ENCODE measurements around the gene OGFOD3.

The OGFOD3 gene

DNA sequence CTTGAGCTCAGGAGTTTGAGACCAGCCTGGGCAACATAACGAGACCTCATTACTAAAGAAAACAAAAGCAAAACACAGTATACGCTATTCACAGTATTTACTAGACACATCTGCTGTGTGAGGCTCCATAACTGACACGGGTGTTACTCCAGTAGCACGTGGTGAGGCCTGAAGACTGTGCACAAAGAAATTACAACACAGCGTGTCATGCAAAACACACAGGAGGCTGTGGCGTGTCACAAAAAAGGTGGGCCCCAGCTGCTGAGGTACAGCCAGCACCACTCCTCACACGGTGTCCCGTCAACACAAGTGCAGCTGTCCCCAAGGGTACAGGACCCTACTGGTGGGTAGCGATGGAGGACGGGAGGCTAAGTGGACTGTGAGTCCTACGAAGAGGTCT lies 29.5 kb upstream of the OGFOD3 start:
- DNase-seq (ENCODE audit: extremely low read depth in 1 of 2, low read depth in 1 of 2), result no peak

DNA sequence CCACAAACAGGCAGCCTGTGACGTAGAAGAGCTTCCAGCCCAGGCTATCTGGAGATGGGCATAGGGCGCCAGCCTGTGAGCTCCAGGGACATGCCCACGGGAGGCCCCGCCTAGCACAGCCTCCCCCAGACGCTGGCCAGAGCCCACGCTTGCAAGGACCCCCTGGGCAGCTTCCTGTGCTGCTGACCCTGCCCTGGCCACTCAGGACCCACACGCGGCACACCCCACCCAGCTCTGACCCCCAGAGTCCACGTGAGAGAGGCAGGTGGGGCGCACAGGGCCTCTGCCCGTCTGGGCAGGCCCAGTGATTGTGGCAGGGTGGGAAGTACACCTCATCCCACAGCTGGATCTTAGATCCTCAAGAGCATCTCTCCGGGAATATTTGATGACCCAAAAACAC lies 28.3 kb upstream of the OGFOD3 start:
- DNase-seq (ENCODE audit: extremely low read depth in 1 of 2, low read depth in 1 of 2), result no peak

DNA sequence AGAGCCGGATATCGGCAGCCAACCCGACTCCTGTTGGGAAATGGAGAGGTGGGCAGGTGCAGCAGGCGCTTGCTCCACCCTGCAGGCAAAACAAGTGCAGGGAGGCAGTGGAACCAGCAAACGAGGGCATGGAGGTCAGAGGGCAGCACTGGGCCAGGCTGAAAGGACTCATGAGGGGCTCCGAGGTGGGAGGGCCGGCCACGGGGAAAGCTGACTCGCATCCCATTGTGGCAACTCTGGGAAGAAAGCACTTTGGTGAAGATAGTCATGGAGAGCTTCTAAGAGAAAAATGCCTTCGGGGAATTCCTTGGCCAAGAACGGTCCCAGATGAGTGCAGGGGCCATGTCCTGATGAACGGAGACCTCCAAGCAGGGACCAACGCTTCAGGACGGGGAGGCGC lies 27.7 kb upstream of the OGFOD3 start:
- DNase-seq (ENCODE audit: extremely low read depth in 1 of 2, low read depth in 1 of 2), result no peak

DNA sequence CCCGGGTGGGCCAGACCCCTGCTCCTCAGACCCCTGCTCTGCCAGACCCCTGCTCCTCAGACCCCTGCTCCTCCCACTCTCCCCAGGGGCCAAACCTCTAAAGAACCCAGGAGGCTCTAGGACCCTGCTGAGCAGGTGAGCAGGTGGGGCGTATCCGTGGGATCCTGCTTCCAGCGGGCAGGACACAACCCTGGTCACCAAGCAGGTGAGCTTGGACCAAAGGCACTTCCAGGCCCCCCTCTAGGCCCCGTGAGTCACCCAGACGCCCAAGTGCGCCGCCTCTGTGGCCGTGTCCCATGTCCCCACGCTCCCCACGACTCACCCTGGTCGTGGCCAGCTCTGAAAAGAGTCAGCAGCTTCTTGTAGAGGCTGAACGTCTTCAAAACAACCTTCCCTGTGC lies 27.2 kb upstream of the OGFOD3 start:
- DNase-seq (ENCODE audit: extremely low read depth in 1 of 2, low read depth in 1 of 2), result no peak

DNA sequence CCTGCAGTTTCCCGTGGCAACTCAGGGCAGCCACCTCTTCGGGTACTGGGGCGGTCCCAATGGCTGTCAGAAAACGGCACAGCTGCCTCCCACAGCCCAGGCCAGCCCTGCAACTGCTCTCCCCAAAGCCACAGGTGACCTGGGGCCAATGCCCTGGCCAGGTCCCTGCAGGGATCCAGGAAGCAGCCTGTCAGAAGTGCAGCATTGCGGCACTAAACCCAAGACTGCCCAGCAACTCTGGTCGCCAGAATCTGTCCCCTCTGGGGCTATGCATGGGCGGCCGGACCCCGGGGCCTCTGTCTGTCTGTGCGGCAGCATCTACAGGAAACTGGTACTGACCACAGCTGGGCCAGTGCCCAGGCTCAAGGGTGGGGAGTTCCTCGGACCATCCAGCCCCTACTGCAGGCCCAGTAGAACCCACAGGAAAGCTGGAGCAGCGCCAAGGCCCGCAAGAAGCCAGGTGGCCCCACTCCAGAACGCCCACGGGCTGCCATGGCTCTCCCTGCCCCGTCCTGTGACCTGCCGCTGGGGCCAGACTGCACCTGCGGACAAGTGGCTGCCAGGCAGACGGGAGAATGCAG lies 26.6 kb upstream of the OGFOD3 start:
- no peak for DNase-seq (ENCODE audit: extremely low read depth in 1 of 2, low read depth in 1 of 2)

DNA sequence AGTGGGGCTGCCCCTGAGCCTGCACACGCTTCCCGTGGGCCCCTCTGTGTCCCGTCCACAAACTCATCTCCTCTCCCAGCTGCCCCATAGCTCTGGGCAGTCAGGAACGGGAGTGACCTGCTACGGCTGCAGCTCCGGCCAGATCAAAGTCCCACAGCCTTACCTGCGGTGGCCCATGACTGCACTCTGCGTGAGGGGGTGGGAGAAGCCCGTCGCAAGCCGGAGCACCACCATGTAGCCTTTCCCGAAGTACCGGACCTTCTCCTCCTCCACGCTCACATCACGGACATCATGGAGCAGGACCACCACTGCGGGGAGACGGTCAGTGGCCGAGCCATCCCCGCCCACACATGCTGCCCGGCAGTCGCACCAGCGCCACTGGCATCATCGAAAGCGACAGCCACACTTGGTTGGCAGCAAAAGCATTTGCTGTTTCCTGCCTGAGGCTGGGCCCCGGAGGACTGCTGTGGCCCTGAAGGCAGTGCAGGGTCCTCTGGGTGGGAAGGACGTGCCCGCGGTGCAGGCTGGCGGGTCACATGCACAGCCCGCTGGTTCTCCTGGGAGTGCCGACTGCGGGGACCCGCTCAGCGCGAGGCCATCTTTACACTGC lies 26.0 kb upstream of the OGFOD3 start:
- DNase-seq (ENCODE audit: extremely low read depth in 1 of 2, low read depth in 1 of 2), result no peak

DNA sequence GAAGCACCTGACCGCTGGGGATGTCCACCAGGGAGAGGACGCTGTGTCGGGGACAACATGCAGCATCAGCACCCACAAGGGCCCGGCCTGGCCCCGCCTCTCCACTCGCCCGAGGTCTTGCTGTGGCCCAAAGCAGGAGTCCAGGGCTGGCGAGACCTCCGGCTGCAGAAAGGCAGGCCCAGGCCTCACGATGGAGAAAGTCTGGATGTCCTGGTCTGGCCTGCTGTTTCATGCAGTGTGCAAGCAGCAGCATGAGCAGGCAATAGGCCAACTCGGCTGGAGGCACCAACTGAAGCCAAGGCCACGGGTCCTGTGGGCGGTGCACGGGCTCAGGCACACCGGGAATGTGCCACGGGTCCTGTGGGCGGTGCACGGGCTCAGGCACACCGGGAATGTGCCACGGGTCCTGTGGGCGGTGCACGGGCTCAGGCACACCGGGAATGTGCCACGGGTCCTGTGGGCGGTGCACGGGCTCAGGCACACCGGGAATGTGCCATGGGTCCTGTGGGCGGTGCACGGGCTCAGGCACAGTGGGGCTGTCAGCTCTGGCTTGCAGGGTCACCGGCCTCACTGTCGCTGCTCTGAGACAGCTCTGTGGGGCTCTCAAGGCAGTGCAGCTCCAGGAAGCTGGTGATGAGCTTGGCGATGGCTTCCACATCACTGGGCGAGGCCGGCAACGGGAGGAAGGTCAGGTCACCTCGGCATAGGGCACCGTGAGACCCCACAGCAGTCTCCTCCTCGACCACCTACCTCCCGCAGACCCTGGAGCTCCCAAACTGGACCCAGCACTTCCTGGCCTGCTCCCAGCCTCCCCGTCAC lies 25.3 kb upstream of the OGFOD3 start:
- no peak for DNase-seq (ENCODE audit: extremely low read depth in 1 of 2, low read depth in 1 of 2)

DNA sequence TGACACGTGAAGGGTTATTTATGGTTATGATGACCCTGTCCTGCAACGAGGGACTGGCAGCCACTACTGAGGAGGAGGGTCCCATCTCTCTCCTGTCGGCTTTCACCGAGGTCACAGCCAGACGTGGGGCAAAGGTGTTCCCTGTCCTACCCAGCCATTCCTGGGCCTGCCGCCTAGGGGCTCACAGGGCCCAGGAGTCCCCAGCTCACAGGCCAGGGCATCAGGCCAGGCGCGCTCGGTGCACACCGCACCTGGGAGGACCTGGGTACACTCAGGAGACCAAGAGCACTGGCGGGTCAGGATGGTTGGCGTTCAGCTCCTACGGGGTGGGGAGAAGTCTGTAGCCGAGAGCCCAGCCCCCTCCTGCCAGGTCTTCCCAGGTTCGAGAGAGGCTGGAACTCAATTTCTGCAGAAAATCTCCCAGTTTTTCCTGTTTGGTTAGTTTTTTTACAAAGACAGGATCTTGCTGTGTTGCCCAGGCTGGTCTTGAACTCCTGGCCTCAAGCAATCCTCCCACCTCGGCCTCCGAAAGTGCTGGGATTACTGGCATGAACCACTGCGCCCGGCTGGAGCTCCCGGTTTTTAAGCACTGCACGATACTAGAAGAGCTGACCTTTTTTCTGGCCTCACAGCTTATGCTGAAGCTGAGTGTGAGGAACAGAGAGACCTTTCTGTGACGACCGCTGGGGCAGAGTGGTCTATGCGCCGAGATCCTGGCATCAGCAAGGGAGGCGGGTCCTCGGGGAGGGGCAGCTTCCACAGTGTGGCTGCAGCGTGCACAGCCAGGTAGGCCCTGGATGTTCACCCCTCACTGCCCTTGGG lies 24.5 kb upstream of the OGFOD3 start:
- no peak for DNase-seq (ENCODE audit: extremely low read depth in 1 of 2, low read depth in 1 of 2)

DNA sequence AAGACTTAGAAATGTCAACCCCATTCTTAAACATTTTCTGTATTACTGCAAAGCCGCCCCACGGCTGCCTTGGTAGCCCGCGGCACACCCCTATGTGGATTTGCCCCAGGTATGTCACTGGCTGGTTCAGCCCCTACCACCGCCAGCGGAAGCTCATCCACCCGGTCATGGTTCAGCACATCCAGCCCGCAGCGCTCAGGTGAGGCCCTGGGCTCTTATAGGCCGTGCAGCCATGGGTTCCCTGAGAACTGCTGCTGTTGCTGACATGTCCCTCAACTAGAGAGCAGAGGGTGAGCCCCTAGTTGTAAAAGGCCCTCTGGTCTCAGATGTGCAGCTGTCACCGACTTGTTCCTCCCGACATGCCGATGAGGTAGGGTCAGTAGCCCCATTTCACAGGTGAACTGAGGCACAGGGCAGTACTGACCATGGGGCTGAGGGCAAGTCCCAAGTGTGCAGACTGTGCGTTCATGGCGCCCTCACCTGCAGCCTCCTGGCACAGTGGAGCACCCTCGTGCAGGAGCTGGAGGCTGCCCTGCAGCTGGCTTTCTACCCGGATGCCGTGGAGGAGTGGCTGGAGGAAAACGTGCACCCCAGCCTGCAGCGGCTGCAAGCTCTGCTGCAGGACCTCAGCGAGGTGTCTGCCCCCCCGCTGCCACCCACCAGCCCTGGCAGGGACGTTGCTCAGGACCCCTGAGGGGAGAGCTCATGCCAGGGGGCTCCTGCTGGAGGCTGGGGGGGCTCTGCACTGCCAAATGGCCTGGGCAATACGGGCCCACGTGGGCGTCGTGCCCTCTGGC lies 23.5 kb upstream of the OGFOD3 start:
- no peak for DNase-seq (ENCODE audit: extremely low read depth in 1 of 2, low read depth in 1 of 2)

DNA sequence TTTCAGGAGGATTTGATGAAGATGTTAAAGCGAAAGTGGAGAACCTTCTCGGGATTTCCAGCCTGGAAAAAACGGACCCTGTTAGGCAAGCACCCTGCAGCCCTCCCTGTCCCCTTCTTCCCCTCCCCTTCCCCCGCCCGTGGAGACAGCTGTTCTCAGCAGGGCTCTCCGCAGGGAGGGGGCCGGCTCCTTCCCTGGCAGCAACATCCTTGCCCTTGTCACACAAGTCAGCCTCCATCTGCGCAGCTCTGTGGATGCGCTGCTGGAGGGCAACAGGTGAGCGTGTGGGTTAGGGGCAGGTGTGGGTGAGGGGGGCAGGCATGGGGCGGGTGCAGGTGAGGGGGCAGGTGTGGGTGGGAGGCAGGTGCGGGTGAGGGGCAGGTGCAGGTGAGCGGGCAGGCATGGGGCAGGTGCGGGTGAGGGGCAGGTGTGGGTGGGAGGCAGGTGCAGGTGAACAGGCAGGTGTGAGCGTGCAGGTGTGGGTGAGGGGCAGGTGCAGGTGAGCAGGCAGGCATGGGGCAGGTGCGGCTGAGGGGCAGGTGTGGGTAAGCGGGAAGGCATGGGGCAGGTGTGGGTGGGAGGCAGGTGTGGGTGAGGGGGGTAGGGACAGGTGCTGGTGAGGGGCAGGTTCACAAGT lies 22.7 kb upstream of the OGFOD3 start:
- DNase-seq (ENCODE audit: extremely low read depth in 1 of 2, low read depth in 1 of 2), result no peak

DNA sequence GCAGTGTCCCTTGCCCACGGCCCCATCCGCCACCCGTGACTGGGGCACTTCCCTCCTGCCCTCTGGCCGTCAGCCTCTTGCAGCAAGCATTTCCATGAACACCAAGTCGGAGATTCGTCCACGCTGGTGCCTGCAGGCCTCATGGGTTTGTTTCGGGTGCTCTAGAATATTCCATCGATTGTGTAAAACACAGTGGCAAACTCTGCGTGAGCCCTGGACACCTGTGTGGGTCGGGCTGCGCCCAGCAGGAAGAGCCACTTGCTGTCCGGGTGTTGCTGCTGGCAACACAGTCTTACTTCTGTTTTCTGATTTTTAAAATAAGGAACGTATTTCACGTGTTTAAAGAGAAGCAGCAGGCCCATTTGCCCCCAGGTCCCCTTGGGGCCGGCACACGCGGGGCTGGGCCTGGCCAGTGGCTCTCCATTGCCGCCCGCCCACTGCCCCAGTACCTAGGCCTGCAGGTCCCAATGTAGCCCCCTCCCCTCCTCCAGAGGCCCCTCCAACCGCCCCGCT lies 22.1 kb upstream of the OGFOD3 start:
- DNase-seq (ENCODE audit: extremely low read depth in 1 of 2, low read depth in 1 of 2), result no peak

DNA sequence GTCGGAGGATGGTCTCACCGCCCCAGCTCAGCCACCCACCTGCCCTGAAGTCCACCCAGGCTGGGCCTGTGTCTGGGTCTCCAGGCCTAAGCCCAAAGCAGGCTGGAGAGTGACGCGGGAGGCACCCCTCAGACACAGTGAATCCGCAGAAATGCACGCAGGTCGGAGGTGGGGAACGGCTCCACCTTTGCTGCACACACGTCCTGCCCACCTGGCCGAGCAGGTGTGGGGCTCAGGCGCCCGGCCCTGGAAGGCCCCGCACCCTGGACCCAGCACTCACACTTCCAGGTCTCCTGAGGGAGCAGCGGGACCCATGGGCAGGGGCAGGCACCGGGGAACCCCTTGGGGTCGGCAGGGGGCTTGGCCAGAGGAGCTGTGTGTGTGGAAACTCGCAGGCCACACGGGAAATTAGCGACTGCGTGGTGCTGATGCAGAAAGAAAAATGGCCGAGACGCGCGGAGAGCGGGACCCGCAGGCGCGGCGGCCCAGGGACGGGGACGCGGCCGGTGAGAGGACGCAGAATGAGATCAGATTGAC lies 21.5 kb upstream of the OGFOD3 start:
- DNase-seq (ENCODE audit: extremely low read depth in 1 of 2, low read depth in 1 of 2), result no peak

DNA sequence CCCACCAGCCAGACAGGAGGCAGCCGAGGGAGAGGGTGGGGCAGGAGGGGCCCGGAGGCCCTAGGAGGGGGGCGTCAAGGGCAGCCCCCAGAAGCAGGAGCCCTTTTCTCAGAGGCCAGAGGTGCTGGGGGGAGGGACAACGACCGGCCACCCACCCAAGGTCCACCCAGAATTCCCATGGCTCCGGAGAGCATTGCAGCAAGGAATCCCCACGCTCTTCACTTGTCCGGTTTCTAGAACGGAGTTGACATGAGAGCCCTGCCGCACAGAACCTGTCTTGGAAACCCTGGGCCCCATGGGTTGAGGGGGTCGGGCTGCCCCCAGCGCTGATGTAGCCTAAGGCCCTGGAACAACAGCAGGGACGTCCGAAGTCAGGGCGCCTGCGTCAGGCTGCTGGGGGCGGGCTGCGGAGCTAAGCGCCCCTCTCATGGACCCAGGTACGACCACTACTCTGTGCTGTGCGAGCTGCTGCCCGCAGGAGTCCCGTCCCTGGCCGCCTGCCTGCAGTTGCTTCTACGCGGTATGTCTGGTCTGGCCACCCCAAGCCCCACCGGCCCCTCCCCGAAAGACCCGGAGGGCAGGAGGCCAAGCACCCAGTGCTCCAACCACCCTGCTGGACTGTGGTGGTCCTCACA lies 20.9 kb upstream of the OGFOD3 start:
- no peak for DNase-seq (ENCODE audit: extremely low read depth in 1 of 2, low read depth in 1 of 2)

DNA sequence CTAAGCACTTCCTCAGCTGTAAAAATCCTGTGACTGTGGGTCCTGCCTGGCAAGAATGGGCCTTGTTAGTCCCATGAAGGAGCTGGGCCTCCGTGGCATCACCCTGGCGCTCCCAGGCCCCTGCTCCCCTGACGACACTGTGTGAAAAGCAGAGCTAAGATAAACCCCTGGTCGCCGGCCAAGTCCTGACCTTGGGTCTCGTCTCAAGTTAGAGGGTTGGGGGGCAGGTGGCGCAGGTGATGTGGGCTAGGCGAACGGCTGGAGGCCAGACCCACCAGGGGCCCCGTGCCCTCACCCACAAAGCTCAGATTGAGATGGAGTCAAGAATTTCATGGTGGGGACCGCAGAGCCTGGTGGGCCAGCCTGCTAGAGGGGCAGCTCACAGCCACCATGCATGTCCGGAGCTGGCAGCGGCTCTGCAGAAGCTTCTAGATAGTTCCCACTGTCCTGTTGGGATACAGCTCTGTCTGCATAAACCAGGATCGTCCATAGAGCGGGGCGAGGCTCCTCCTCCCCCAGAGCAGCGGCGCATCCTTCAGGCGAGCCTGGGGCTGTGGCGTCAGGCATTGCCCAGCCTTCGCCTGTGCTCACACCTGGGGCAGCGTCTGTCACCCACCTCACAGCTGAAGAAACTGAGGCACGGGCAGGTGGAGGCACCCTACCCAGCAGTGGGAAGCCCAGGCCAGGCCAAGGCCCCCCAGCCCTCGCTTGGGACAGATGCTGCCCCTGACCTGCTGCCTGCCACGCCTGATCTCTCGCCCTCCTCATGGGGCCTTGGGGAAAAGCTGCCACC lies 20.2 kb upstream of the OGFOD3 start:
- no peak for DNase-seq (ENCODE audit: extremely low read depth in 1 of 2, low read depth in 1 of 2)

DNA sequence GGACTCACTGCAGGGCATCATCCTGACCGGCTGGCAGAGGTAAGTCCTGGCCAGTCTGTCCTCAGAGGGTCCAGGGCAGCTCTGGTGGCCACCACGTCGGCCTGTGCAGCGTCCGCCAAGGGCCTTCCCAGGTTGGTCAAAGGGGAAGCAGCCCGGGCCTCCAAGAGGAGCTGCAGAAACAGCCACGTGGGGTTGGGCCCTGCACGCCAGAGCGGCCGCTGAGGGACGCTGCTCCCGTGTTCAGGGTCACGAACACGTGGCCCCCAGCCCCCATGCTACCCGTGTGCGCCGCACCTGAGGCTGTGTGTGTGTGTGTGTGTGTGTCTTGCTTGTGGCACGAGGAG lies 18.9 kb upstream of the OGFOD3 start:
- no peak for DNase-seq (ENCODE audit: extremely low read depth in 1 of 2, low read depth in 1 of 2)

DNA sequence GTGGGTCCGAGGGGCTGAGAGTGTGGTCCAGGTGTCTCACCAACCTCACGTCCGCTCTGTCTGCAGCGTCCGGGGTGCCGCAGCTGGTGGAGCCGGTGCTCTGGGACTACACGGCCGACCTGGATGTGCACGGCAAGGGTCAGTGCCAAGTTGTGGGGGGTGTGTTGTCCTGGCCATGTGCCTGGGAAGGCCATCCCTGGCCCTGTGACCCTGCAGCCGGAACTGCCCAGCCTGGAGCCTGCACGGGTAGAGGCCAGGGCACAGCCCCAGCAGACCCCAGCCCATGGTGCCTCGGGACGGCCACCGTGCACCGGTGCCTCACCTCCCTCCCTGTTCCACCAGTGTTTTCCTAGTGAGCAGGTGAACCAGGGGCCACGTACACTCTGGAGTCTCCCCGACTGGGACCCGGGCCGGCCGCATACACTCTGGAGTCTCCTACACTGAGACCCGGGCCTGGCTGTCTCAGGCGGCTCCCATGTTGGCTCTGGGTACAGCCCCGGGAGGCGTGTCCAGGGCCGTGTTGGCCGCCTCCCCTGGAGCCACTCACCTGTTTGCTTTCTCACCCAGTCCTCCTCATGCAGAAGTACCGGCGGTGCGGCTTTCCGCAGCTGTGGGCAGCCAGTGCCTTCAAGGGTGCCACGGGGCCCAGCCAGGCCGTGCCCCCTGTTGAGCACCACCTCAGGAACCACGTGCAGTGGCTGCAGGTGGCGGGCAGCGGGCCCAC lies 18.4 kb upstream of the OGFOD3 start:
- no peak for DNase-seq (ENCODE audit: extremely low read depth in 1 of 2, low read depth in 1 of 2)

DNA sequence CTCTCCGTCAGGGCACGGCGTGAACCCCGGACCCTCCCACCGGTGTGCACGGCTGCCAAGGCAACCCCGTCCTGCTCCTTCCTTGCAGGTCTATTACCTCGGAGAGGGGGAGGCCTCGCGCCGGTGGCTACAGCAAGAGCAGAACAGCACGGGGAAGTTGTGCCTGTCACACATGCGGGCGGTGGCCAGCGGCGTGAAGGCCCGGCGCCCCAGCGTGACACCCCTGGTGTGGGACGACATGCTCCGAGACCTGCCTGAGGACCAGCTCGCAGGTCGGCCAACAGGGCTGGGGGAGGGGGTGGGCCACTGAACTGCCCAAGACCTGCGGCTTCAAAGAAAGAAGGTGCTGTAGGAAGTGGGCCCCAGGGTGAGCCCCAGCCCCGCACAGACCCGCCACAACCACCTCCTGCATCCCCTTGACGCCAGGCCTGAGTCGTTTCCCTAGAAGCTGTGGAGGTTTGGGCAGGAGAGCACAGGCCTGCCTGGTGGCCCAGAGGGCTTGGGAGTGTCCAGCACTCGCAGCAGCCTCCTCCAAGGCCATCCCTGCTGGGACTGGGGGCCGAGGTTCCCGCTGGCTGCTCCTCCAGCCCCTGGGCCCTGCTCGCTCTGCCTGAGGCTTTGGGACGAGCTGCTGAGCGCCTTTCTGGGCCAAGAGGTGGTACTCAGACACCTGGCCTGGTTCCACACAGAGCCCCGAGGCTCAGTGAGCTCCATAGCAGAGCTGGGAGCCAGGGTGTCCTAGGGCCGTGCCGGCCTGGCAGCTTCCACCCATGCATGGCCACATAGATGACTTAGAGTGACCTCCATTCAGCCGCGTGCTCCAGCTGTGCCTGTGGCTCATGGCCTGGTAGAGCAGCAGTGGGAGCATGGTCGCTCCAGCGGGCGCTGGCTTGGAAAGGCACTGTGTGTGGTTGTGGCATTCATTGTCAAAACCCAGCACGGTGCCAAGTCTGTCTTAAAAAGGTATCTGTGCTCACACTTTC lies 17.5 kb upstream of the OGFOD3 start:
- DNase-seq (ENCODE audit: extremely low read depth in 1 of 2, low read depth in 1 of 2), result no peak

Measured in activated CD8-positive, alpha-beta memory T cell treated with anti-CD3 and anti-CD28 coated beads for 1 hour (primary cell).